Suppressor macrophage (primary cell): Measurements from ENCODE around the gene PAK1.

ENCODE experiments used
- DNase-seq, 4 experiments: peaks; one replicate each; pipeline ENCODE4 v3.0.0-alpha.2; 2020 to 2022

PAK1 gene

DNA sequence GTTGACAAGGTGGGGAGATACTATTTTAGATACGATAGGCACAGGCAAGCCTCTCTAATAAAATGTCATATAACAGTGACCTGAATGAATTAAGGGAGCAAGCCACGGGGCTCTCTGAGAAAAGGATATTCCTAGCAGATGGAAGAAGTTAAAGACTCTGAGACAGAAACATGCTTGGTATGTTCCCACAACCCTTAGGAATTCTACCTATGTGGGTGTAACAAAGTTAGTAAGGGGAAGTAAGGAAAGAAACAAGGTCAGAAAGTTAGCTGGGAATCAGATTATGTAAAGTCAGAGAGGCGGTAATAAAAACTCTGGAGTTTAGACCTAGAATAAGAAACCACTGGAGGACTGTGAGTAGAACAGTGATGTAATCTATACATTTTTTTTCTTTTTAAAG is 112.7 kb downstream of the PAK1 start:
- DNase-seq = no peak

GRCh38 chr11:77359481-77359880 is 114.4 kb downstream of the PAK1 start:
- no peak for DNase-seq

DNA sequence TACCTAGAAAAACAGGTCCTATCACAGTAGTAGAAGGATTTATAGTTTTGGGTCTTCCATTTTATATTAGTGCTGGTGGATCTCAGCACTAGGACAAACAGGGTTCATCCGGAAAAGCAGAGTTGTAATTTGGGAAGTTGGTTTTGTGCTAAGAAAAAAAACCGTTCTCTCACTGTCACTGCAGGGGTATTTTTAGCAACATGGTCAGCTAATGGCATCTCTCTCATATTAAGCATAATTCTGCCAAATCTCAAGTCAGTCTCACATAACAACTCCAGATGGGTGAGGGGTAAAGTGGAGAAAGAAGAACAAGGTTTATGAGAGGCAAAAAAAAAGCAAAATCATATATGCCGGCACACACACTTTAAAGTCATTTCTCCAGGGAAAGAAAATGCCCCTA is 120.8 kb downstream of the PAK1 start:
- peak in 2 of 4 experiments; percentile 17 to 25 for DNase-seq

- DNase-seq = no peak
These were observed 122.5 kb downstream of the PAK1 start for GRCh38 chr11:77351281-77351886.

DNA sequence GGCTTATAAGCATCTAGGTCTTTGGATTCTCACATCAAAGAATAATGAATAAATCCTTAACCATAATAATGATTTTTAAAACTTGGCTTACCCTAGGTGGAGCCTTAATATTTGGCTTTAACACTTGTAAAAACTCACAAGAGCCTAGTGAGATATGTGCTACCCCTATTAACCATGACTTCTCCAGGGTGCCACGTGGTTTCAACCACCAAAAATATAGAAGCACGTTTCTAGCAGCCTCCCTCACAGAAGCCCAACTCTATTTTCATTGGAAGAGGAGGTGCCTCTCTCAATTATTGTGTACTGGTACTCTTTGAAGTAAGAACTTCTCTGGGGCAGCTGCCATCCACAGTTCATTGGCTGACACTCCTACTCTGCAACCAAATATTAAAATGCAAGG is 125.9 kb downstream of the PAK1 start:
- DNase-seq = no peak

- DNase-seq = no peak
These were observed 126.8 kb downstream of the PAK1 start for GRCh38 chr11:77346906-77347603.

DNA sequence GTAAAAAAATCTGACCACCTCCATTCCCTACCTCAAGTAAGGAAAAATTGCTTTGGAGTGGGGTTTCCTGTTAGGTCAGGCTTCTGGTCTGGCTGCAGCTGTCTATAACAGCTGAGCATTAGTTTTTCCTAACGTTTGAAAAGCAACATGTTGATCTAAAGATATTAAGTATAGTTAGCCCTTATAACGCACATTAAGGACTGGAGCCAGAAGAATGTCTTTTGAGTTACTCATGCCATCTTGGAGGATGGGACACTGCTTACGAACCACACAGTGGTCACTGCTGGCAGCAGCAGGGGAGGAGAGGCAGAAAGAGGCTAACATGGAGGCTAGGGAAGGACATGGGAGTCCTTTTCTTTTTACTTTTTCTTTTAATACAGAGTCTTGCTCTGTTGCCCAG is 128.3 kb downstream of the PAK1 start:
- no peak for DNase-seq

- DNase-seq = no peak
These were observed 133.4 kb downstream of the PAK1 start for GRCh38 chr11:77340501-77340900.

DNA sequence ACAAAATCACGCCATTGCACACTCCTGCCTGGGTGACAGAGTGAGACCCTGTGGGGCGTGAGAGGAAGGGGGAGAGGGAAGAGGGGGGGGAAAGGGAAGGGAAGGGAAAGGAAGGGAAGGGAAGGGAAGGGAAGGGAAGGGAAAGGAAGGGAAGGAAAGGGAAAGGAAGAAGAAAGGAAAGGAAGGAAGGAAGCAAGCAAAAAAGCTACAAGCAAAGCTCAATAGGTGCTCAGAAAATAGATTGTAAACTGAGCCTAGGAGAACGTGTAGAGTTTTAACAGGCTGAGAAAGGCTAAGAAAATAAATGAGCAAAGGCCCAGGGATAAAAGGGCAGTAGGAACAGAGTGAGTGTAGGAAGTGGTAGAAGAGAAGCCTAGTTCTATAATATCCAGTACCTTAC is 141.6 kb downstream of the PAK1 start:
- no peak for DNase-seq

DNA sequence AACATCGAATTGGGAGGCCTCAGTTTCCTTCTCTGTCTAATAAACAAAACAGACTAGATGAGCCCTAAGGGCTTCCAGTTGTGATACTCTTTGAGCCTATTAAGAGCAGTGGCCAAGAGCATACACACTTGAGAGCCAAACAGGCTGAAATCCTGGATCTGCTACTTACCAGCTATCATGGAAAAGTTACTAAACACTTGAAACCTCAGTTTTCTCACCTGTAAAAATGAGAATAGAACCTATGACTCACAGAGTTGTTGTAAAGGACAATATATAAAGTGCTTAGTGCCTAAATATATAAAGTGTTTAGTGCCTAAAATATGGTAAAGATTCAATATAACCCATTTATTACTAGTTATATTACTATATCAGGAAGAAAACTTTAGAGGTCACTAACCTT is 148.7 kb downstream of the PAK1 start:
- DNase-seq = no peak

GRCh38 chr11:77324508-77324907 is 149.4 kb downstream of the PAK1 start:
- no peak for DNase-seq

- DNase-seq = no peak
These were observed 150.8 kb downstream of the PAK1 start for GRCh38 chr11:77322926-77323590.

GRCh38 chr11:77322506-77322905 is 151.4 kb downstream of the PAK1 start:
- no peak for DNase-seq

GRCh38 chr11:77320351-77320750 is 153.5 kb downstream of the PAK1 start:
- no peak for DNase-seq

GRCh38 chr11:77318600-77318999 is 155.3 kb downstream of the PAK1 start:
- no peak for DNase-seq

DNA sequence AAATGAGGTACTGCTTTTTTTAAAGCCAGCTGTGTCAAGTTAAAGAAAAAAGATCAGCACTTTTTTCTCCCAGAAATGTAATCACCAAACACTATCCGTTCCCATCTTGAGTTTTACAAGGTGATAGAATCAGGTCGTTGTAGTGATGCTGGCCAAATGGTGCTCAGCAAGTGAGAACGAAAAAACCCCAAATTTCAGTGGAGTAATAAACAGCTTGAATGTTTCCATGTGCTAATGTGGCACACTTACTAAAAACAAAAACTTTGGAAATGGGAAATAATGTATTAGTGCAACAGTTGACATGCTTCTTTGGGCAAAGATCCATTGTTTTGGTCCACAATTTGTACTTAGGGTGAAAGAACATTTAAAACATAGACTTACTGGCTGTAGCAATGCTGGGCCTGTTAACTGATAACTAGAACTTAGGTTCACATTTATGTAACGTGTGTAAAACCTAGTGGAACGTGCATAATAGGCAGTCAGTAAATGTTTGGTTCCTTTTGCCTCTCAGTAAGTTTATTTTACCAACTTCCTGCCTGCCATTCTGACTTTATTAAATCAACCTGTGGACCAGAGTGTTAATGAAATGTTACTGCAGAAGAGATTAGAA is 157.1 kb downstream of the PAK1 start:
- DNase-seq = no peak

GRCh38 chr11:77312107-77312506 is 161.8 kb downstream of the PAK1 start:
- DNase-seq = no peak

DNA sequence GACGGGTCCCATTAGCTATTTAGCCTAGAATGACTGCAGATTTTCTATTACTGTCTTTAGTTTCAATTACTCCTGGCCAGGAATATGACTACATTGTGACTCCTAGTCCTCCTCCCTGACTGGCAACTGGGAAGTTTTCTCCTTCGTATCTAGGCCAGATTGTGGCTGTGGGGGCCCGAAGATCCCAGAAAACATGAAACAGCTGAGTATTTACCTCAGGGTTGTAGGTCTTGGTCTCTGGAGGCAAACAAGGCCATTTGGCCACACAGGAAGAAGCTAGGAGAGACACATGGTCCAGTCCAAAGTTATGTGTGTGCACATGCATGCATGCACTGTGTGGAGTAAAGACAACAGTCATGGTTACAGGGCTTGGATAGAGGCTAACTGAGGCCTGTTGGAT is 162.2 kb downstream of the PAK1 start:
- no peak for DNase-seq

GRCh38 chr11:77310721-77311120 is 163.2 kb downstream of the PAK1 start:
- no peak for DNase-seq

DNA sequence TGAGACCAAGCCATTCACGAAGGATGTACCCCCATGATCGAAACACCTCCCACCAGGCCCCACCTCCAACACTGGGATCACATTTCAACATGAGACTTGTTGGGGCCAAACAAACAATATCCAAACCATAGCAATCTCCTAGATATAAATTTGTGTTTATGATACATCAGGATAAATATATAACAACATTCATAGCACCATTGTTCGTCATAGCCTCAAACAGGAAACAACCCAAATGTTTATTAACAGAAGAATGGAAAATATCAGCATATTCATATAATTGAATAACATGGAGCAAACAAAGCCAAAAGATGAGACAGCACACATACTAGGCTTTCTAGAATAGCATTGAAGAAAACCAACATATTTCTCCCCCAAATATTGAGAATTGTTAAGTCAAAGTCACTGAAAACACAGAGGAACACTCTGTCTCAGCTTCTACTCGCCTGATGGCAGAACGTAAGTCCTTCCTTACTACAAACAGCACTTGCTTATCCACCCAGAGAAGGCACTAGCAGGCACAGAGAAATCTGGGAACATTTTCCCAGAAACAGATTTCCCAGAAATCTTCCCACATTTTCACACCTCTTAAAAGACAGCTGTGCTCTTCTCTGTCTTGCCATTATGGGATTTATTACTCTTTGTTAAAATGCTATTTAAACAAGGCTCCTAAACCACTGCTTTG is 164.4 kb downstream of the PAK1 start:
- no peak for DNase-seq

- DNase-seq = no peak
These were observed 165.1 kb downstream of the PAK1 start for GRCh38 chr11:77308838-77309237.

DNA sequence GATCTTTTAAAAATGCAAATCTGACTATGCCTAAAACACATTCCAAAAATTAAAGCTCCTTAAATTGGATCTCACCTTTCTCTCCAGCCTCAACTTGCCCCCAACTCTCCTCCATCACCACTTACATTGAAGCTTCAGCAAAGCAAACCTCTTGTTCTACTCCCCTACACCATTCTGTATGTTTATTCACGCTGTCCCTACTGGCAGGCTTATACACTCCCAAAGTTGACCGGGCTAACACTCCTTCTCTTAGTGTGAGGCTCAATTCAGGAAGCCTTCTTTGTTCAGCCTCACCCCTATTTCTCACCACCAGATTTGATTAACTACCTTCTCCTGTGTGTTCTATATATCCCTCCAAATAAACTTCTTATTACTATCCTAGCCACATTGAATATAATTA is 170.6 kb downstream of the PAK1 start:
- DNase-seq = no peak

- DNase-seq = no peak
These were observed 171.1 kb downstream of the PAK1 start for GRCh38 chr11:77302752-77303151.
